Spinal cord (tissue), 10 donors: ENCODE data around the gene MN1. TPM values are rescaled to one million over a fixed set of nuclear protein-coding genes. Genes with fewer than 3 reads are reported as not detected.

Experiments
- DNase-seq, 6 donors: peaks; one replicate each; pipeline versions ENCODE4 v3.0.0 to v3.0.0-alpha.2; 2013 to 2015; ENCODE audit warnings: low spot score in 6 of 6, low read depth in 4 of 6
- H3K27ac ChIP-seq: one replicate; pipeline ENCODE4 v1.5.1; 2013; ENCODE audit warnings: low read depth, low read length, control low read depth
- H3K27me3 ChIP-seq: one replicate; pipeline ENCODE4 v1.6.1; 2013; ENCODE audit warnings: low read length; ENCODE audit not compliant: control insufficient read depth, insufficient read depth
- H3K36me3 ChIP-seq: one replicate; pipeline ENCODE4 v1.6.1; 2013; ENCODE audit warnings: low read length; ENCODE audit not compliant: control insufficient read depth, insufficient read depth
- H3K4me1 ChIP-seq: one replicate; pipeline ENCODE4 v1.6.1; 2013; ENCODE audit warnings: low read length; ENCODE audit not compliant: control insufficient read depth, insufficient read depth
- H3K4me3 ChIP-seq: one replicate; pipeline ENCODE4 v1.5.1; 2013; ENCODE audit warnings: low read depth, low read length, control low read depth
- H3K9me3 ChIP-seq: one replicate; pipeline ENCODE4 v1.6.1; 2013; ENCODE audit warnings: low read length; ENCODE audit not compliant: control insufficient read depth, insufficient read depth
- WGBS: methylation state at CpG from one replicate; pipeline ENCODE4 v1.1.5; 2013; ENCODE audit warnings: missing lambda C conversion rate; ENCODE audit not compliant: insufficient coverage; 5-methylcytosine and 5-hydroxymethylcytosine counted together
- polyA plus RNA-seq, 2 donors: library from polyadenylated mRNA; unstranded; fragments of 120-200 nt; gene quantifications; one replicate each; pipeline ENCODE4 v1.2.1, GENCODE V29; 2013; ENCODE audit not compliant: insufficient read length in 2 of 2
- total RNA-seq, 2 donors: library from RNA; depleted of rRNA in 1 of 2; stranded (reverse); fragments of 120-200 nt in 1 of 2; fragments of >200 nt in 1 of 2; gene quantifications; one replicate each; pipeline versions ENCODE4 v1.2.3 to v1.2.4, GENCODE V29; 2013 to 2014
- donor health status: healthy.

Gene MN1
- total and polyA plus RNA-seq, 4 donors = 9.9 to 27.5 (median 25.4) TPM

- Histone ChIP-seq H3K36me3 (no peaks in the 10 kb centered on the region), H3K27ac (no peak overlapping the region), H3K9me3 (no peaks in the 10 kb centered on the region), H3K4me3 (no peak overlapping the region), H3K4me1 (peaks cover 27% of the 10 kb centered on the region), H3K27me3 (no peaks in the 10 kb centered on the region)
- DNase-seq = peak in 3 of 6 donors; percentile 33 to 90 (median 87)
- WGBS = 55% methylated on average over 9 of the region's 15 CpGs
Observed at GRCh38 chr22:27842669-27843431, 41.3 kb upstream of the MN1 start.

DNA sequence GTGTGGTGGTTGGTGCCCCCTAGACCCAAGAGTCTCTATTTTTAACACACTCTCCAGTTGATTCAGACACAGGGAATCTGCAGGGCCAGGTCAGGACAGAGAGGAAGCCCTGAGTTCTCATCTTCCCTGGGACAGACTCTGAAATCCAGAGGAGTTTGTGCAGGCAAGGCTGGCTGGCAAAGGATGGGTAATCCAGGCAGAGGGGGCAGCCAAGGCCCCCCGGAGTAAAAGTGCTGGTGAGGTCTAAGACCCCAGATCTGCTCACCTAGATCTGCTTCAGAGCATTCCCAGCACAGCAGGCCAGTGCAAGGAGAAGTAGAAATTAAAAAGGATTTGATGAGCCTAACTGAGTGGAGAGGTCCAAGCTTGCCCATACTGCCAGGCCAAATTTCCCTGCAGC lies 40.6 kb upstream of the MN1 start:
- Histone ChIP-seq H3K4me3 (no peak overlapping the region), H3K27me3 (no peaks in the 10 kb centered on the region), H3K27ac (no peak overlapping the region), H3K36me3 (no peaks in the 10 kb centered on the region), H3K9me3 (peaks cover 2% of the 10 kb centered on the region), H3K4me1 (peaks cover 27% of the 10 kb centered on the region)
- no peak for DNase-seq
- WGBS = 90% methylated on average over 1 of the region's 1 CpG

DNA sequence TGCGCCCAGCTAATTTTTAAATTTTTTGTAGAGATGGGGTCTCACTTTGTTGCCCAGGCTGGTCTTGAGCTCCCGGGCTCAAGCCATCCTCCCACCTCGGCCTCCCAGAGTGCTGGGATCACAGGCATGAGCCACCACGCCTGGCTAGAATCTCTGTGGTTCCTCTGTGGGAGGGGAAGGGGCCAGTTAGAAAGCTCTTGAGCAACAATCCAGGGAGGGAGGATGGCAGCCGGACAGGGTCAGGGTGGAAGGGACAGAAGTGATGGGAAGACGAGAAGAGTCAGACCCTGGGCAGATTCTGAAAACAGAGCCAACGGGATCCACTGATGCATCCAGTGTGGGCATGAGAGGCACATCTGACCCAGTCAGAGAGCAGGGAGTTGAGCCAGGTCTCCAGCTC lies 38.9 kb upstream of the MN1 start:
- WGBS = 96% methylated on average over 7 of the region's 7 CpGs

DNA sequence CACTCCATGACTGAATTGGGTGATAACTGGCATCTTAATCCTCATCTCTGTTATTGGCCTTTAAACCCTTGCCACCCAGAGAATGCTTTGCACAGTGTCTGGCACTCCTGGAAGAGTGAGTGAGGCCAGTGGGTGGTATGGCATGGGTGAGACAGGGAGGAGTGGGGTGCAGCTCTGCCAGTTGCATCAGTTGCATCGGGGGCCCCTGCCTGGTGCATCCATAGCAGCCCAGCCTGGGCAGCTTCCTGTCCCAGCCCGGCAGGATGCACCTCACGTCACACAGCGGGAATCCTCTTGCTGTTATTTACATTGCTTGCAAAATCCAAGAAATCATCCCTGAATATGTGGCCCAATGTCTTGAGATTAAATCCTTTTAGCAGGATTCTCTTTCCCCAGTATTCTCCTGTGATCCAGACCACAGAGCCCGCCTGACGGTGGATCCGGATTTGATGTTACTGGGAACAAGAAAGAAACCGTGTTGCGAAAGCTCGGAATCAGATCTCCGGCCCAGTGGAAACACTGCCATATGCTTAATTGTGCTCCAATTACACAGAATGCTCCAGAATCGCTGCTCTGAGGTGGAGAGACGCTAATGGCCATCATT lies 37.6 kb upstream of the MN1 start:
- Histone ChIP-seq H3K4me1 (peaks cover 21% of the 10 kb centered on the region), H3K36me3 (no peaks in the 10 kb centered on the region), H3K4me3 (no peak overlapping the region), H3K27me3 (no peaks in the 10 kb centered on the region), H3K9me3 (peaks cover 2% of the 10 kb centered on the region), H3K27ac (no peak overlapping the region)
- DNase-seq = peak in 3 of 6 donors; percentile 18 to 89 (median 35)
- WGBS = 76% methylated on average over 9 of the region's 13 CpGs

More for the DNA sequence above, 38.9 kb upstream of the MN1 start:
- DNase-seq = no peak
- H3K9me3 ChIP-seq = peaks cover 2% of the 10 kb centered on the region
- no peak overlapping the region for H3K27ac ChIP-seq
- H3K27me3 ChIP-seq = no peaks in the 10 kb centered on the region
- H3K4me3 ChIP-seq = no peak overlapping the region
- no peaks in the 10 kb centered on the region for H3K36me3 ChIP-seq
- H3K4me1 ChIP-seq = peaks cover 27% of the 10 kb centered on the region

DNA sequence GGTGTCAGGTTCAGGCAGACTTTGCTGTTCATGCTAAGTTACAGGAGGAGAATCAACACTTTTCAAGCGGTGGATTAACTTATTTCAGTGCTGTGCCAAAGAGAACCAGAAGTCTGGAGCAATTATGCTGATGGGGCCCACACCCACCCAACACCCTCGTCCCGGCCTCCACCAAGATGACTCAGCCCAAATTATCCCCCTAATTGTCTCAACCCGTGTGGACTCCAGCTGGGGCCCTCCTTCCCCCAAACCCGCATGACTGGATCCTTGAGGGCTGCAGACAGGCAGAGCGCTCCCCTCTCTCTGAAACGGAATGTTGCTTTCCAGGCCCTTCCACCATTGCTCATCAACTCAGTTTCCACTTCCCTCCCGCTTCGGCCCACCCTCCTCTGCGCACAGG lies 34.6 kb upstream of the MN1 start:
- H3K27ac ChIP-seq = no peak overlapping the region
- H3K27me3 ChIP-seq = no peaks in the 10 kb centered on the region
- no peak overlapping the region for H3K4me3 ChIP-seq
- no peaks in the 10 kb centered on the region for H3K36me3 ChIP-seq
- H3K4me1 ChIP-seq = peaks cover 14% of the 10 kb centered on the region
- H3K9me3 ChIP-seq = peaks cover 2% of the 10 kb centered on the region
- DNase-seq = no peak
- WGBS = 69% methylated on average over 8 of the region's 10 CpGs

- no peaks in the 10 kb centered on the region for H3K27me3 ChIP-seq
- H3K9me3 ChIP-seq = peaks cover 2% of the 10 kb centered on the region
- peaks cover 14% of the 10 kb centered on the region for H3K4me1 ChIP-seq
- H3K27ac ChIP-seq = no peak overlapping the region
- WGBS = 75% methylated on average over 4 of the region's 6 CpGs
- H3K36me3 ChIP-seq = no peaks in the 10 kb centered on the region
- no peak for DNase-seq
- no peak overlapping the region for H3K4me3 ChIP-seq
Observed at GRCh38 chr22:27835446-27835845, 33.9 kb upstream of the MN1 start.

- 92% methylated on average over 17 of the region's 20 CpGs for WGBS
- no peaks in the 10 kb centered on the region for H3K27me3 ChIP-seq
- H3K9me3 ChIP-seq = peaks cover 2% of the 10 kb centered on the region
- no peaks in the 10 kb centered on the region for H3K36me3 ChIP-seq
- no peak overlapping the region for H3K27ac ChIP-seq
- no peak for DNase-seq
- H3K4me3 ChIP-seq = no peak overlapping the region
- peaks cover 14% of the 10 kb centered on the region for H3K4me1 ChIP-seq
Observed at GRCh38 chr22:27834364-27835185, 33.0 kb upstream of the MN1 start.

DNA sequence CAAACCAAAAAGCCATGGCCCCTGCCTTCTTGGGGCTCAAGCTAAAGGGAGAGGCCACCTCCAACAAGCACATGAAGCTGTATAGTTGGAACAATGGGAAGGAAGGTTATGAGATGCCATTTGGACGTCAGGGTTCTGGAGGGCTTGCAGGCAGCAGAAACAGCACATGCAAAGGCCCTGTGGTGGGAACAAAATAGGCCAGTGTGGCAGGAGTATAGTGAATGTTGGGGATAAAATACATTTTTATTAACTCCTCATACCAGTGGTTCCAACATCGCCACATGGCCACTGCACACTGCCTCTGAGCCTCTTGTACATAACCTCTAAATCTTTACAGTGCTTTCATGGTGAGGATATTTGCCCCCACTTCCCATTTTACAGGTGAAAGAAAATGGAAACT lies 32.2 kb upstream of the MN1 start:
- Histone ChIP-seq H3K36me3 (no peaks in the 10 kb centered on the region), H3K27ac (no peak overlapping the region), H3K4me3 (no peak overlapping the region), H3K27me3 (no peaks in the 10 kb centered on the region), H3K9me3 (peaks cover 2% of the 10 kb centered on the region), H3K4me1 (peaks cover 9% of the 10 kb centered on the region)
- DNase-seq = no peak
- no CpG with 5 or more reads among the region's 2 CpGs for WGBS

DNA sequence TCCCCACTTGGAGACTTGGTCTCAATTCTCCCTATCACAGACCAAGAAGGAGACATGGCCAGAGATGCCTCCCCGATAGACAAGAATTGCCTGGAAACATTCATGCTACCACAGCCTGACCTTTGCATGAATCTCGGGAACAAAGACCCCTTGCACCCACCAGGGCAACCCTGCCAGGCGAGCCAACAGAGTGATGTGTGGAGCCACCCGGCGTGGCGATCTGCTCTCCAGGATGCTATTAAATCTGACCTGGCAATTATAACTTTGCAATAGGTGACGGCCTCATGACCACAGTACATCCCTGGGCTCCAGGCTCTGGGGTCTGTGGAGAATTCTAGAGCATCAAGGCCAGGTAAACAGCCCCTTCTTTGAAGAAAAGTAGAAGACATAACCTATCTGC lies 31.1 kb upstream of the MN1 start:
- 79% methylated on average over 5 of the region's 7 CpGs for WGBS
- H3K9me3 ChIP-seq = peaks cover 2% of the 10 kb centered on the region
- H3K36me3 ChIP-seq = no peaks in the 10 kb centered on the region
- H3K27ac ChIP-seq = no peak overlapping the region
- no peak overlapping the region for H3K4me3 ChIP-seq
- no peaks in the 10 kb centered on the region for H3K27me3 ChIP-seq
- peaks cover 9% of the 10 kb centered on the region for H3K4me1 ChIP-seq
- no peak for DNase-seq
